ENCODE results near the gene TRIM14. TPM values are rescaled to one million over a fixed set of nuclear protein-coding genes. Genes with fewer than 3 reads are reported as not detected.
"Not testable (repeated sequence)": the region's sequence is repeated elsewhere in the genome, so short reads cannot be mapped to it uniquely, and the experiment has no call there.

The TRIM14 gene
- total RNA-seq, 4 donors from 2014 or later: 7.5 to 12.5 (median 10.5) TPM

GRCh38 chr9:98117984-98118639 lies 910 bp downstream of the TRIM14 start:
- 80 to 95% methylated on average over 2 to 3 of the region's 5 CpGs for WGBS, 2 donors (ENCODE audit: low coverage in 1 of 2)
- TF ChIP-seq CTCF (IDR thresholded peaks at IDR 0.05): no peak
- TF ChIP-seq POLR2A (IDR thresholded peaks at IDR 0.05): no peak
- TF ChIP-seq EP300 (IDR thresholded peaks at IDR 0.05): no peak
- no peak for TF ChIP-seq POLR2AphosphoS5 (IDR thresholded peaks at IDR 0.05)
- H3K27me3 ChIP-seq: no peaks in the 10 kb centered on the region
- peaks cover 0 to 17% (median 0%) of the 10 kb centered on the region in 3 donors for H3K4me1 ChIP-seq
- peak overlapping the region in 1 of 2 donors; percentile 75 for H3K4me3 ChIP-seq
- H3K36me3 ChIP-seq: no peaks in the 10 kb centered on the region
- H3K9me3 ChIP-seq: no peaks in the 10 kb centered on the region
- no peak for ATAC-seq
- peak overlapping the region in 3 of 4 donors; percentile 56 to 76 (median 67) for H3K27ac ChIP-seq

- ATAC-seq, H3K27me3 ChIP-seq, H3K9me3 ChIP-seq, H3K36me3 ChIP-seq, H3K4me3 ChIP-seq, H3K27ac ChIP-seq: not testable (repeated sequence)
- H3K4me1 ChIP-seq: peaks cover 0 to 17% (median 0%) of the 10 kb centered on the region in 3 donors
- 93 to 96% methylated on average over 3 to 6 of the region's 6 CpGs for WGBS, 2 donors (ENCODE audit: low coverage in 1 of 2)
Observed at GRCh38 chr9:98117097-98117496, 1.9 kb downstream of the TRIM14 start.

GRCh38 chr9:98109052-98109451 lies 10.0 kb downstream of the TRIM14 start:
- Histone ChIP-seq H3K4me3 (no peak overlapping the region), H3K27me3 (no peaks in the 10 kb centered on the region), H3K27ac (no peak overlapping the region), H3K36me3 (peaks cover 0 to 24% of the 10 kb centered on the region in 2 donors), H3K9me3 (peaks cover 0 to 14% (median 0%) of the 10 kb centered on the region in 3 donors), H3K4me1 (no peaks in the 10 kb centered on the region)
- no peak for ATAC-seq
- TF ChIP-seq POLR2A (IDR thresholded peaks at IDR 0.05): no peak
- no peak for TF ChIP-seq EP300 (IDR thresholded peaks at IDR 0.05)
- TF ChIP-seq CTCF (IDR thresholded peaks at IDR 0.05): no peak
- TF ChIP-seq POLR2AphosphoS5 (IDR thresholded peaks at IDR 0.05): no peak
- WGBS, 2 donors (ENCODE audit: low coverage in 1 of 2): 38 to 100% methylated on average over 1 of the region's 3 CpGs

- no peak for TF ChIP-seq EP300 (IDR thresholded peaks at IDR 0.05)
- no peak for TF ChIP-seq POLR2A (IDR thresholded peaks at IDR 0.05)
- TF ChIP-seq POLR2AphosphoS5 (IDR thresholded peaks at IDR 0.05): no peak
- Histone ChIP-seq H3K27ac (no peak overlapping the region), H3K9me3 (peaks cover 0 to 14% (median 0%) of the 10 kb centered on the region in 3 donors), H3K4me1 (no peaks in the 10 kb centered on the region), H3K36me3 (peaks cover 0 to 24% of the 10 kb centered on the region in 2 donors), H3K27me3 (no peaks in the 10 kb centered on the region), H3K4me3 (no peak overlapping the region)
- no peak for ATAC-seq
- WGBS, 2 donors (ENCODE audit: low coverage in 1 of 2): 58 to 79% methylated on average over 2 to 4 of the region's 5 CpGs
Observed at GRCh38 chr9:98108531-98109031, 10.4 kb downstream of the TRIM14 start.

- no peaks in the 10 kb centered on the region for H3K4me1 ChIP-seq
- ATAC-seq: no peak
- no peak for TF ChIP-seq POLR2A (IDR thresholded peaks at IDR 0.05)
- TF ChIP-seq POLR2AphosphoS5 (IDR thresholded peaks at IDR 0.05): no peak
- TF ChIP-seq EP300 (IDR thresholded peaks at IDR 0.05): no peak
Observed at GRCh38 chr9:98107926-98108325, 11.1 kb downstream of the TRIM14 start.

GRCh38 chr9:98105006-98105405 lies 14.0 kb downstream of the TRIM14 start:
- Histone ChIP-seq H3K27ac (no peak overlapping the region), H3K4me3 (no peak overlapping the region), H3K27me3 (no peaks in the 10 kb centered on the region), H3K36me3 (peaks cover 0 to 24% of the 10 kb centered on the region in 2 donors), H3K4me1 (no peaks in the 10 kb centered on the region), H3K9me3 (peaks cover 0 to 14% (median 0%) of the 10 kb centered on the region in 3 donors)
- ATAC-seq: no peak
- WGBS, 2 donors (ENCODE audit: low coverage in 1 of 2): no CpG with 5 or more reads among the region's 7 CpGs
- TF ChIP-seq EP300 (IDR thresholded peaks at IDR 0.05) (no peak), CTCF (IDR thresholded peaks at IDR 0.05) (no peak), POLR2AphosphoS5 (IDR thresholded peaks at IDR 0.05) (no peak), POLR2A (IDR thresholded peaks at IDR 0.05) (no peak)

More at GRCh38 chr9:98107926-98108325, 11.1 kb downstream of the TRIM14 start:
- Histone ChIP-seq H3K36me3 (peaks cover 0 to 24% of the 10 kb centered on the region in 2 donors), H3K27ac (no peak overlapping the region), H3K4me3 (no peak overlapping the region), H3K27me3 (no peaks in the 10 kb centered on the region), H3K9me3 (peaks cover 0 to 14% (median 0%) of the 10 kb centered on the region in 3 donors)
- 89 to 100% methylated on average over 2 of the region's 2 CpGs for WGBS, 2 donors (ENCODE audit: low coverage in 1 of 2)

All from gastroesophageal sphincter (tissue), 4 donors.